HG02943 (cell line): ENCODE results near the gene ZSWIM1.

ENCODE experiments used
- ATAC-seq: cut with Tn5 transposase; IDR thresholded peaks from one replicate; pipeline ENCODE4 v1.9.1; 2021; ENCODE audit warnings: mild to moderate bottlenecking, low read depth, moderate library complexity; ENCODE audit not compliant: unreplicated experiment

Gene ZSWIM1

DNA sequence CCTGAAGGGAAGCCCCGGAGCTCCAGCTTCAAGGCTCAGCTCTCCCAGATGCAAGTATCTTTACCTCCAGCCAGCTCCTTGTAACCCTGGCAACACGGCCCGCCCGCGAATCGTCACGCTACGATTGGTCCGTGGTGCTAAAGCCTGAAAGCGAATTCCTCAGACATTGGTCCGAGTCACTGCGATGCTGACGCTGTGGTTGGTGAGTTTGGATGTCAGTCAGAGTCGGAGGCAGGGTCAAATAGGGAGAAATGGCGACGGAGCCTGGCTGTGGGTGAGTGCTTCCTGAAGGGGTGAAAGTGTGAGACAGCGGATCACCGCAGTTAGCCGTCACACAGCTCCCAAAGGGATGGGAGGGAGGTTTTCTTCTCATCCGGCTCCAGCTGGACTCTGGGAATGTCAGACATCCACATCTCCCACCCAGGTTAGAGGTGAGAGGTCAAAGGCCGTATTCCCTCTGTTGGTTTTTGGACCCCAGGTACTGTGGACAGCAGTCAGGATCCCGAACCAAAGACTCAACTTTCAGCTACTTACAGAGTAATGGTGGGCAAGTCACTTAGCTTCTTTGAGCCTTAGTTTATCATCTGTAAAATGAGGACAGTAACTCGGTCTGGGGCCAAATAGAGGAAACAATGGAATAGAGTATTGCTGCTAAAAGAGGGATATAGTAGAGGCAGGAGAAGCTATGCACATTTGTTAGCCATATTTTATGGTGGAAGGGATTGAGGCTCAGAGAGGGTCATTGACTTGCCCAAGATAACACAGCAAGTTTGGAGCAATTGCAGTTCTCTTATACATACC is at the start of gene ZSWIM1:
TSS of gene ZSWIM1 (plus strand) at position 240 of the 801 bp plus-strand sequence. CDS start 1,366 bp downstream, outside the sequence.
- ATAC-seq = peak; percentile 98

DNA sequence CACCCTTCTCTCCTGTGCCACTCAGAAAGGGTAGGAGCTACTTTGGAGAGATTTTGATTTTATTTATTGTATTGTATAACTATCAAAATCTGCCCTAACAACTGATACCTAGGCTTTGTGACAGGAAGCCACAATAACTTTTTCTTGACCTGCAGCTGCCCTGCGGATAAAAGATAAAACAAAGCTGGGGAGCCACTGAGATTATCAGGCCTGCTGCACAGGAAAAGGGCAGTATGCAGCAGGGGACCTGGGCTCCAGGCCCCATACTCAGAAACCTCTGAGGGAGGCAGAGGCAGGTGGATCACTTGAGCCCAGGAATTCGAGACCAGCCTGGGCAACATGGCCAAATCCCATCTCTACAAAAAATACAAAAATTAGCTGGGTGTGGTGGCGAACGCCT is 48.4 kb upstream of the ZSWIM1 start:
- ATAC-seq = no peak

DNA sequence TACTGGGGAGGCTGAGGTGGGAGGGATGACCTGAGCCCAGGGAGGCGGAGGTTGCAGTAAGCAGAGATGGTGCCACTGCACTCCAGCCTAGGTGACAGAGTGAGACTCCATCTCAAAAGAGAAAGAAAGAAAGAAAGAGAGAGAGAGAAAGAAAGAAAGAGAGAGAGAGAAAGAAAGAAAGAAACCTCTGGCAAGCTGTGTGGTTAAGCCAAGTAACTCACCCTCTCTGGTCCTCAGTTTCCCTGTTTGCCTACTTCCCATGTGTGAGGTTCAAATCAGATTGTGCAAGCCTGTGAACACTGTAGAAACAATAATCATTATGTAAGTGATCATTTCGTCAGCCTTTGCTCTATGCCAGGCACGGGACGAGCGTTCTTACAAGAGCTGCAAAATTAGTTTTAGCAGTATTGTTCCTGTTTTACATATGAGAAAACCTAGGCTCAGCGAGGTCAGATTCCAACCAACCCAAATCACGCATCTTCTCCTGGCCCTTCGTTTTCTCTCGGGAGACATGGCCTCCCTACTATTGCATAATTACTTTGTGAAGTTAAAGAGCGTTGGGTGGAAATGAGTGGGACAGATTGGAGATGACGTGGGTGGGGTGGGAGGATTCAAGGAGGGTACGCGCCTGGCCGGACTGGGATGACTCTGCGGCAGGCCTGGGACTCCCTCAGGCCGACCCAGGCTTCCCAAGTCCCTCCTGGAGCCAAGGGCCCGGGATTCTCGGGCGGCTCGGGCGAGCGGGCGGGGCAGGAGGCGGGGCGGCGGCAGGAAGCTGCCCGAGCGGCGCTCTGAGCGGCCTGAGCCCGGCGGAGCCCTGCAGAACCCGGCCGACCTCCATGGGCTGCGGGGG is 47.8 kb upstream of the ZSWIM1 start, which contains the start of gene SNX21:
TSS of gene SNX21 (plus strand) at position 770 of the 853 bp plus-strand sequence. CDS start 121 bp downstream, outside the sequence.
- no peak for ATAC-seq

DNA sequence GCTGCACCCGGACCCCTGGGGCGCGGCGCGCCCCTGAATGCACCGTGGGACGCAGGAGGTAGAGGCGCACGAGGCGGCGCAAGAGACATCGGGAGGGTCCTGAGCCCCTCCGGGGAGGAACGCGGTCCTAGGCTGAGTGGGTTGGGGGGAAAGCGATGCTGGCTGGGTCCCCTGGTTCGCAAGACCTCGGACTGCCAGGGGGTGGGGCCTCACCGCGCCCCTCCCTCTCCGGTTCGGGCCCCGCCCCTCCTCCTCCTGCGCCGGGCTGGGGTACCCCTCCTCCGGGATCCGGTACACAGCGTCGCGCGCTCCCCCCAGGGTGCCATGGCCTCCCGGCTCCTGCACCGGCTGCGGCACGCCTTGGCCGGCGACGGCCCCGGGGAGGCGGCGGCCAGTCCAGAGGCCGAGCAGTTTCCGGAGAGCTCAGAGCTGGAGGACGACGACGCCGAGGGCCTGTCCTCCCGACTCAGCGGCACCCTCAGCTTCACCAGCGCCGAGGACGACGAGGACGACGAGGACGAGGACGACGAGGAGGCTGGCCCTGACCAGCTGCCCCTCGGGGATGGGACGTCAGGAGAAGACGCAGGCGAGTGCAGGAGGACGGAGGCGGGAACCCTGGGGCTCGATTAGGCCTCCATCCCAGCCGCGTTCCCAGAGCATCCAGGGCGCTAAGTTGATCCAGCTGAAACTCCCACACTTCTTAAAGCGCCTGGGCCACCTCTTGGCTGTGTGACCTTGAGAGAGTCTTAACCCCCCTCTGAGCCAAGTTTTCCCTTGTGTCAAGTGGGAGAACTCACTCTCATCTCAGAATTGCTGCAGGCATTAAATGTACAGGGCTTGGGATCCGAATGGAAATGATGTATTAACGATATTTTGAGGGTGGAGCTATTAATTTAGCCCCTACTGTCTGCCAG is 46.9 kb upstream of the ZSWIM1 start:
- ATAC-seq = no peak

DNA sequence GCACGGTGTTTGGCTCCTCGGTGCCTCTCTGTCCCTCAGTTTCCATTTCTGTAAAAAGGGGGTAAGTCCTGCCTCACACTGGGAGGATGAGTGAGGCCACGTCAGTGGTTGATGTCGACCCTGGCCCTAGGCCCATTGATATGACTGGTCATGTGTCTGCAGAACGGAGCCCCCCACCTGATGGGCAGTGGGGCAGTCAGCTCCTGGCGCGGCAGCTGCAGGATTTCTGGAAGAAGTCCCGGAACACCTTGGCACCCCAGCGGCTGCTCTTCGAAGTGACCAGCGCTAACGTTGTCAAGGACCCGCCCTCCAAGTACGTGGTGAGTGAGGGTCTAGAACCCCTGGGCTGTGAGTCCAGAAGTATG is 46.2 kb upstream of the ZSWIM1 start:
- no peak for ATAC-seq

DNA sequence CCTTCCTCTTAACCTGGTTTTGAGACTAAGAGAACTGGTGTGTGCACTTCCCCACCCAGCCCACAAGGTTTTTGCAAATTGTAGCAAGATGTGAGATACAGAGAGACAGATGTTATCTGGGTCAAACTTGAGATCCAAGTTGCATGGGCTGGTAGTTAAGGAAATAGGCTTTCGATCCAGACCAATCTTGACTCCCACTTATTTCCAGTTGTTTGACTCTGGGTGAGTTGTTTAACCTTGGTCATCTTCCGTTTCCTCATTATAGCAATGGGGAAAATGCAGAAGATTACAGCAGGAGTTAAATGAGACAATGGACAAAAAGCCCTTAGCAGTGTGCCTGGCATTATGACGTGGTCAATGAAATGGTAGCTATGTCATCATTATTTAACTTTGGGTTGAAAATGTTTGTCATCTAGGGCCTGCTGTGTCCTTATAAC is 45.7 kb upstream of the ZSWIM1 start:
- no peak for ATAC-seq

DNA sequence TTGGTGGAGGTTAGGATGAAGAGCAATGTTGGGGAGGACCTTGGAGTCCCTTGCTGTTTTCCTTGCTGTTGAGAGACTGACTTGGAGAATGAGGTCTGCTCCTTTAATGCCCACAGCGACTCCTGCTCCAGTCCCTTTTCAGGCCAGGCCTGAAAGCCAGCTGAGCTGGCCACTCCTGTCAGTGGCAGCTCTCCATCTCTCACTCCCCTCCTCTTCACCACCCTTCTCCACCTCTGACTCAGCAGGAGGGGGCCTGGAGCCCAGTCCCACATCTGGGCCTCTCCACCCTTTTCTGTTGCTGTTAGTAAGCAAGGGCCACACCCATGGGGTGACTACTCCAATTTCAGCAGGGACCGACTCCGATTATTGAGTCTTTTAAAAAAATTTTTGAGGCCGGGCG is 45.2 kb upstream of the ZSWIM1 start:
- no peak for ATAC-seq

DNA sequence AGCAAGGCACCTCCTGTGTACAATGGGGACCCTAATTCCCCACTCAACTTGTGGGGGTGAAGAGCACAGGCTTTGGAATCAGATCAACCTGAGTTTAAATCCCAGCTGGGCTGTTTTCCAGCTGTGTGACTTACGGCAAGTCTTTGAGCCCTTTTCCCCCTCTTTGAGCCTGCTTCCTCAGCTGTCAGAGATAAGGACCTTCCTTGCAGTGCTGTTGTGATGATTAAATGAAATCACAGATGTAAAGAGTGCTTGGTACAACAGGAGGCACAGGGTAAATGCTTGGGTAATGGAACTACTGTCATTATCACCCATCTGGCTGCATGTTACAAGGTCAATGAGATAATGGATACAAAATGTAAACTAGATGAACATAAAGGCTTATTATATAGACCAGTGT is 44.2 kb upstream of the ZSWIM1 start:
- ATAC-seq = no peak

DNA sequence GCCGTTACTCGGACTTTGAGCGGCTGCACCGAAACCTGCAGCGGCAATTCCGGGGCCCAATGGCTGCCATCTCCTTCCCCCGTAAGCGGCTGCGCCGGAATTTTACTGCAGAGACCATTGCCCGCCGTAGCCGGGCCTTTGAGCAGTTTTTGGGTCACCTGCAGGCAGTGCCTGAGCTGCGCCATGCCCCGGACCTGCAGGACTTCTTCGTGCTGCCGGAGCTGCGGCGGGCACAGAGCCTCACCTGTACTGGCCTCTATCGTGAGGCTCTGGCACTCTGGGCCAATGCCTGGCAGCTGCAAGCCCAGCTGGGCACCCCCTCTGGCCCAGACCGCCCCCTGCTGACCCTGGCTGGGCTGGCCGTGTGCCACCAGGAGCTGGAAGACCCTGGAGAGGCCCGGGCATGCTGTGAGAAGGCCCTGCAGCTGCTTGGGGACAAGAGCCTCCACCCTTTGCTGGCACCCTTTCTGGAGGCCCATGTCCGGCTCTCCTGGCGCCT is 40.3 kb upstream of the ZSWIM1 start:
- no peak for ATAC-seq

DNA sequence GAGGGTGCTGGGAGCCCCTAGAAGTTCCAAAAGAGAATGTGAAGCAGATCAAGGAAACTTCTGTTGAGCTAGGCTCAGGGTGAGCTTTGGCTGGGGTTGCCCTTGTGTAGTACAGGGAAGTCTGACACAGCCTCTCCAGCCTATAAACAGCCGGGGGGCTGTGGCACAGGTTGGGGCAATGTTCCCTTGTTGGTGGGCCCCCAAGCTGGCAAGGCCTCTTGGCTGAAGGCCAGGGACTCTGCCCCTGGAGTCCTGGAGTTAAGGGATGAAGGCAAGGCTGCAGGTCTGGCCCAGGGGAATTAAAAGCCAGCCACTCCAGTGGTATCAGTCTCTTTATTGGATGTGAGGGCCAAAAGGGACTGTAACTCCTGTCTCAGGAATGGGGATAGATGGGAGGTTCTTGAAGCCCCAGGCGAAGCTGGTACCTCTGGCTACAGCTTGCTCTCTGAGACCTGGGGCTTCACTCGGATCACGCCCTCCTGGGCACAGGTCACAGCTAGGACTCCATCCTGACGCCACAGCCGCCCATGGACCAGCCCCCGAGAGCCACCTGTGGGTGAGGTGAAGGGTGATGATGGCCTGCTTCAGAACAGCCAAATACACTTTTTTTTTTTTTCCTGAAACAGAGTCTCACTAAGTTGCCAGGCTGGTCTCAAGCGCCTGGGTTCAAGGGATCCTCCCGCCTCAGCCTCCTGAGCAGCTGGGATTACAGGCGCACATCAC is 39.5 kb upstream of the ZSWIM1 start:
- no peak for ATAC-seq

DNA sequence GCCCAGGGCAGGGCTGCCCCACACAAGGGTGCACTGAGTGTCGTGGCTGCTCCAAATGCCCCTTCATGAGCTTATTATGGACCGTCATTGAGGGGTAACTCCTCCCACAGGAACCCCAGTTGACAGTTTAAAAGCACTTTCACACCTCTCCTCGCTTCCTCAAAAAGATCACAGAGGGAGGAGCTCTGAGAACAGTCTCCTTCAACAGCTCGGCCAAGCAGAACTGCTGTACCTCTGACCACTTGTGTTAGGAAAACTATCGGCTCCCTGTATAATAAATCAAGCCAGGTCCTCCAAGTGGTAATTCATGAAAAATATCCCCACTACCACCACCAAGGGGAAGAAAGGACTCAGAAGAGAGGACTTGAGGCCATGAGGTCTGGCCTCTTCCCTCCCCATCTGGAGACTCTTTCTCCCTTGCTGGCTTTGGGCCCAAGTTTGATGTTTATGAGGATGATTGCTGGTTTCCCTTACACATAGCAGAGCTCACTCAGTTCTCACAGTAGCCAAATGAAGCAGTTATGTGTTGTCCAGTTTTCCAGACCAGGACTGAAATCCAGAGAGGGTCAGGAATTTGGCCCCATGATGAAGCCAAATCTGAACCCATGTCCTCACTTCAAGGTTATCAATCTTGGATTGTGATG is 38.7 kb upstream of the ZSWIM1 start:
- ATAC-seq = no peak

DNA sequence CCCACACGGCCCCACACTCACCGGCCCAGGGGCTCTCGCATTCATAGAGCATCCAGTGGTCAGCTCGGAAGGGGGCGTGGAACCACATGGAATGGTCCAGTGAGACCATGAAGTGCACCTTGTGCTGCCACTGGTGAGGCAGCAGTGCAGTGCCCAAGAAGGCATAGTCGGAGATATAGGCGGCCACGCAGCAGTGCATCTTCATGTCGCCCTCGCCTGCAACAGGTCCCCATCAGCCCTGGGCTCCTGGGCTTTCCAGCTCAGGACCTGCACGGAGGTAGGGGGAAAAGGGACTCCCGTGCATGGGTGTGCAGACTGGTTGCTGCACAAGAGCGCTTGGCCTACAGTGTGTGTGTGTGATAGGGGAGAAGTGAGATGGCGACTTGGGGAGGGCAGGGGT is 37.5 kb upstream of the ZSWIM1 start:
- ATAC-seq = no peak

DNA sequence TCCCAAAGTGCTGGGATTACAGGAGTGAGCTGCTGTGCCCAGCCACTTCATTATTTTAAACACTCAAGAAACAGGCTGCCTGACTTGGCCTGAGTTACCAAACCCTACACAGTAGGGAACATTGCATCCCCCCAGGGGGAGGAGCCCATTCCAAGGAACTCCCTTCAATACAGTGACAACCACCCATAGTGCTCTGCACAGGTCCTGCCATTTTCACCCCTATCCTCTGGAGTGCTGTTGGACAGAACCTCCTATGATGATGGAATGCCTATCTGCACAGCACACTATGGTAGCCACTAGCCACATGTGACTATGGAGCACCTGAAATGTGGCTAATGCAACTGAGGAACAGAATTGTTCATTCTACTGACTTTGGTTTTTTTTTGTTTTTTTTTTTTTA is 35.6 kb upstream of the ZSWIM1 start:
- no peak for ATAC-seq

DNA sequence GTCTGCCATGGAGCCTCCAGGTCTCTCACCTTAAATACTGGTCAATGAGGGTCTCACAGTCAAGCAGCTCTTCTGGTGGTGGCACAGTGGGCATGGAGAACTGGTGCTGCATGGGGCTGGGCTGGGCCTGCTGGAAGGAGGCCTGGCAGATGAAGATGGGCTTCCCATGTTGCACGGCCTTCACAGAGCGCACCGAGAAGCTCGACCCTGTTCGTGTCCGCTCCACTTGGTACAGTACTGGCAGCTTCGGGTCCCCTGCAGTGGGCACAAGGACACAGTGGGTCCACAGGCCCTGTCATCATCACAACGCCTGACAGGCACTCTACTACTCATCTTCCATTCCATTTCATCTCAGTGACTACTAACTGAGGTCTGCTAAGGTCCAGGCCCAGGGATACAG is 32.6 kb upstream of the ZSWIM1 start:
- ATAC-seq = no peak

DNA sequence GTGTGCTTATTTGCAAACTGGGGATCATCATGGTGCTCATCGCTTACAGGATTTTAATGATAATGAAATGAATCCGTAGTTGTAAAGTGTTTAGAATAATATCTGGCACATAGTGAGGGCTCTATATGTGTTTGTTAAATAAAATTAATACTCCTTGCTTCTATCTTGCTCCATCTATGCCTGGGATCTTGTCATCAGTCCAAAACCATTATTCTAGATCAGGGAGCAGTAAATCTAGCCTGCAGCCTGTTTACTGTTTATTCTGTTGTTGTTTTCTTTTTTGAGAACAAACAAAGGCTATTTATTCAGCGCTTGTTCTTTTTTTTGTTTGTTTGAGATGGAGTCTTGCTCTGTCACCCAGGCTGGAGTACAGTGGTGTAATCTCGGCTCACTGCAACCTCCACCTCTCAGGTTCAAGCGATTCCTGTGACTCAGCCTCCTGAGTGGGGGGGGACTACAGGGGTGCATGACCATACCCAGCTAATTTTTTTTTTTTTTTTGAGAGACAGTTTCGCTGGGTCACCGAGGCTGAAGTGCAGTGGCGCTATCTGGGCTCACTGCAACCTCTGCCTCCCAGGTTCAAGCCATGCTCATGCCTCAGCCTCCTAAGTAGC is 32.0 kb upstream of the ZSWIM1 start:
- ATAC-seq = no peak

DNA sequence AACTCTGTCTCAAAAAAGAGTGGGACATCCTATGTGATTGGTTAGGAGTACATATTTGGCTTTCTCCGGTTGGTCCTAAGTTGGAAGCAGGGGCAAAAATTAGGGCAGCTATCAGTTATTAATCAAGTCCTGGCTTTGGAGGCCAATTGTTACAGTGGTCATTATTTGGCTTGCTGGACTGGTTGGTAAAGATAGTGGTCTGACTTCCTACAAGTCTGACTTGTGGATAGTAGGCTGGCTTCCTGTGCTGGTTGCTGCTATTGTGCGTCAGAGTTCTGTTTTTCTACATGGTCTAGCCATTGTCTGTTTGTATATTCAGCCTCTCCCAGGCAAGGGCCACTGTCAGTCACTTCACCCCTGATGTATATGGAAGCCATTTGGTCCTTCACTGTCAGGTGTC is 30.8 kb upstream of the ZSWIM1 start:
- ATAC-seq = no peak

DNA sequence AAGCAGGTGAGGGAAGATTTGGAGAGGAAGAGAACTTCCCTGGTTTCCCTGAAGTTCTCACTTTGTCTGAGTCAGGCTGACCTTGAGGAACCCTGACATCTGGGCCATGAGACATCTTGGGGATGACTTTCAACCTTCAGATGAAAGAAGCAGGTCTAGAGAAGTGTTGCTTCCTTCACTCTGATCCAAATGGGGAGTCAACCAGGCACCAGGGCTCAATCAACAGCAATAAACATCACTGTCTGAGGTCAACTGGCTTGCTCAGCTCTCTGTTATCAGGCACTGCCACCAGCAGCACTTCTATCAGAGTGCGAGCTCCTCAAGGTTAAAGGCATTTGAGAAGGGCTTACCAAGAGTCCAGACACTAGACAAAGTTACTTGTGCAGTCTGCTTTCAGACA is 30.1 kb upstream of the ZSWIM1 start:
- ATAC-seq = no peak

DNA sequence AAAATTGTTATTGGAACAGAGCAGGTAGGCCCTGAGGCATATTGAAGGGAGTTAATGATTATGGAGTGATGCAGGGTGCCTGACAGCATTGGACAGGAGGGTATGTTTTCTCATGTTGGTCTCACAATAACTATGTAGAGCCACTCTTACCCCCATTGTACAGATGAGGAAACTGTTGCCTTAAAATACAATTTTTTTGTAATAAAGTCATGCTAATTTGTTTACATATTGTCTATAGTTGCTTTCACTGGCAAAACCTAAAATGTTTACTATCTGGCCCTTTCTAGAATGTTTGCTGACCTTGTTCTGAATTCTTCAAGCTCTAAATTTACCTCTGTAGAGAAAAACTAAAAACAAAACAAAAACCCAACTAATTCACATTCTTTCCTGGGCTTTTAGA is 29.5 kb upstream of the ZSWIM1 start:
- ATAC-seq = no peak

DNA sequence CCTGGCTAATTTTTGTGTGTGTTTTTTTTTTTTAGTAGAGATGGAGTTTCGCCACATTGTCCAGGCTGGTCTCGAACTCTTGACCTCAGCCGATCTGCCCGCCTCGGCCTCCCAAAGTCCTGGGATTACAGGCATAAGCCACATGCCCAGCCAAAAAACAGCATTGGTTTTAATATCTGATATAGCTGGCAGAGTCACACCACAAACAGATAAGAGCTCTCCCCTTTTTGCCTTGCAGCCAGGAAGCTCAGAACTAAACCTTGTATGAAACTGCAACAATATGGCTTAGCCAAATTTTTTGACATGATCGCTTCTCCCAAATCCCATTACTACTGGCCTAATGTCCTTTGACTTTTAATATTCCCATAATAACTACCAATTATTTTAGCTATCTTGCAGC is 28.7 kb upstream of the ZSWIM1 start:
- ATAC-seq = no peak
